Neutrophil (primary cell): ENCODE results near the gene NMT1.

Experiments used
- H3K27ac ChIP-seq: fragments of 200-600 bp; sonication (generic); 2 replicates; pipeline ENCODE4 v1.5.1; 2016; ENCODE audit warnings: mild to moderate bottlenecking, moderate library complexity
- H3K27me3 ChIP-seq: fragments of 200-600 bp; sonication (generic); 2 replicates; pipeline ENCODE4 v1.6.0; 2016; ENCODE audit warnings: mild to moderate bottlenecking
- H3K36me3 ChIP-seq: fragments of 200-600 bp; sonication (generic); 2 replicates; pipeline ENCODE4 v1.5.1; 2017
- H3K4me1 ChIP-seq, 2 experiments: fragments of 200-600 bp in 1 of 2; sonication (generic) in 1 of 2; 1 replicate in 1 of 2; 2 replicates in 1 of 2; pipeline versions ENCODE4 v1.5.1 to v1.6.1; 2013 to 2016; ENCODE audit warnings: low read depth in 1 of 2, low read length in 1 of 2, mild to moderate bottlenecking in 1 of 2, moderate library complexity in 1 of 2; ENCODE audit not compliant: control insufficient read depth in 1 of 2, insufficient read depth in 1 of 2
- H3K4me3 ChIP-seq, 2 experiments: fragments of 200-600 bp in 1 of 2; sonication (generic) in 1 of 2; 1 replicate in 1 of 2; 2 replicates in 1 of 2; pipeline ENCODE4 v1.5.1; 2013 to 2016; ENCODE audit warnings: low read depth in 1 of 2, low read length in 1 of 2, mild to moderate bottlenecking in 1 of 2, moderate library complexity in 1 of 2
- H3K9me3 ChIP-seq: fragments of 200-600 bp; sonication (generic); 2 replicates; pipeline ENCODE4 v1.5.1; 2016
- CTCF ChIP-seq: fragments of 200-600 bp; sonication (generic); IDR thresholded peaks from 2 replicates; pipeline ENCODE4 v1.5.1; 2016; ENCODE audit warnings: antibody characterized with exemption

Gene NMT1

GRCh38 chr17:45022655-45023339 lies 38.3 kb upstream of the NMT1 start:
- no peak for TF ChIP-seq CTCF
- no peak overlapping the region for H3K27ac ChIP-seq
- no peaks in the 10 kb centered on the region for H3K9me3 ChIP-seq
- peaks cover 20% of the 10 kb centered on the region for H3K36me3 ChIP-seq
- H3K4me3 ChIP-seq = no peak overlapping the region
- peaks cover 44% of the 10 kb centered on the region for H3K27me3 ChIP-seq
- peaks cover 17 to 22% of the 10 kb centered on the region in 2 experiments for H3K4me1 ChIP-seq

GRCh38 chr17:45029096-45029495 lies 32.0 kb upstream of the NMT1 start:
- Histone ChIP-seq H3K36me3 (peaks cover 63% of the 10 kb centered on the region), H3K27me3 (no peaks in the 10 kb centered on the region), H3K4me1 (no peaks in the 10 kb centered on the region), H3K27ac (no peak overlapping the region), H3K4me3 (no peak overlapping the region), H3K9me3 (no peaks in the 10 kb centered on the region)
- no peak for TF ChIP-seq CTCF

- Histone ChIP-seq H3K4me3 (no peak overlapping the region), H3K9me3 (no peaks in the 10 kb centered on the region), H3K36me3 (peaks cover 66% of the 10 kb centered on the region), H3K4me1 (no peaks in the 10 kb centered on the region), H3K27ac (no peak overlapping the region), H3K27me3 (no peaks in the 10 kb centered on the region)
- no peak for TF ChIP-seq CTCF
Observed at GRCh38 chr17:45029758-45030423, 31.2 kb upstream of the NMT1 start.

- Histone ChIP-seq H3K27me3 (no peaks in the 10 kb centered on the region), H3K4me1 (no peaks in the 10 kb centered on the region), H3K4me3 (no peak overlapping the region), H3K36me3 (peaks cover 66% of the 10 kb centered on the region), H3K9me3 (no peaks in the 10 kb centered on the region), H3K27ac (no peak overlapping the region)
- no peak for TF ChIP-seq CTCF
Observed at GRCh38 chr17:45030733-45031132, 30.4 kb upstream of the NMT1 start.

- H3K36me3 ChIP-seq = peaks cover 65% of the 10 kb centered on the region
- H3K4me3 ChIP-seq = no peak overlapping the region
- H3K9me3 ChIP-seq = no peaks in the 10 kb centered on the region
- no peaks in the 10 kb centered on the region for H3K27me3 ChIP-seq
- H3K4me1 ChIP-seq = no peaks in the 10 kb centered on the region
- TF ChIP-seq CTCF = no peak
- no peak overlapping the region for H3K27ac ChIP-seq
Observed at GRCh38 chr17:45031231-45032173, 29.6 kb upstream of the NMT1 start.
